Activated CD4-positive, alpha-beta T cell treated with anti-CD3 and anti-CD28 coated beads for 24 hours (primary cell): ENCODE measurements around the gene RNASE11.
"Not testable (repeated sequence)": the region's sequence is repeated elsewhere in the genome, so short reads cannot be mapped to it uniquely, and the experiment has no call there.

Experiments
- DNase-seq, 2 donors: peaks; one replicate each; pipeline ENCODE4 v3.0.0-alpha.2; 2020; ENCODE audit warnings: low read depth in 2 of 2

Gene RNASE11

DNA sequence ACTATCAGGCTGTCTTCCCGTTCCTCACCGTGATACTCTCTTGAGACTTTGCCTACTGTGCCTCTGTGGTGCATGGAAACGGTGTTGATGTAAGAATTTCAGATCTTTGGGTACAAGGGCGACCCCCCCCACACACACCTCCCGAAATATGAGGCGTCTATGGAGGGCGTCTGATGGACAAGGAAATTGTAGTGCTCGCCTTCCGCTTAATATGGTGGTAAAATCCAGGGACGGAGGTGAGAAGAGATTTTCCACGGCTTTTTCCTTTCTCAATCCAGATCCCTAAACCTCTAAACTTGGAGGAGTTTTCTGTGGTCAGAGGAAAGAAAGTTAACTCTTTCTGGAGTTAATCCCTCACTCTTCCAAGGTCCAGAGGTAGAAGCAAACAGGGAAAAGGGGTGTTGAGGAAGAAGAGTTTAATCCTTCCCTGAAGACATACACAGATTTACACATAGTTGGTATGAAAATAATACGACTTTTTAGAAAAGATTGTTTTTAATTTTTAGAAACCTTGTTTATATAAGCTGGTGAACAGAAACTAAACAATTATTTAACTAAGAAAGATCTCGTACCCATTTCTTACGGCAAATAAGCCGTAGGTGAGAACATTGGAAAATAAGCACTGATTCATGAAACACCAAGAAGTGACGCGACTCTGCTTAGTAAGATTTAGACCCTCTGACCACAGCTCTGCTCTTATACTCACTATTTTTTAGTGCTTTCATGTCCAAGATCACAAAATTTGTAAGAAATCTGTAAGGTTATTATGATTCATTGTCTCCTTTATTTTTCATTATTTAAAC is 26.4 kb upstream of the RNASE11 start:
- no peak for DNase-seq

DNA sequence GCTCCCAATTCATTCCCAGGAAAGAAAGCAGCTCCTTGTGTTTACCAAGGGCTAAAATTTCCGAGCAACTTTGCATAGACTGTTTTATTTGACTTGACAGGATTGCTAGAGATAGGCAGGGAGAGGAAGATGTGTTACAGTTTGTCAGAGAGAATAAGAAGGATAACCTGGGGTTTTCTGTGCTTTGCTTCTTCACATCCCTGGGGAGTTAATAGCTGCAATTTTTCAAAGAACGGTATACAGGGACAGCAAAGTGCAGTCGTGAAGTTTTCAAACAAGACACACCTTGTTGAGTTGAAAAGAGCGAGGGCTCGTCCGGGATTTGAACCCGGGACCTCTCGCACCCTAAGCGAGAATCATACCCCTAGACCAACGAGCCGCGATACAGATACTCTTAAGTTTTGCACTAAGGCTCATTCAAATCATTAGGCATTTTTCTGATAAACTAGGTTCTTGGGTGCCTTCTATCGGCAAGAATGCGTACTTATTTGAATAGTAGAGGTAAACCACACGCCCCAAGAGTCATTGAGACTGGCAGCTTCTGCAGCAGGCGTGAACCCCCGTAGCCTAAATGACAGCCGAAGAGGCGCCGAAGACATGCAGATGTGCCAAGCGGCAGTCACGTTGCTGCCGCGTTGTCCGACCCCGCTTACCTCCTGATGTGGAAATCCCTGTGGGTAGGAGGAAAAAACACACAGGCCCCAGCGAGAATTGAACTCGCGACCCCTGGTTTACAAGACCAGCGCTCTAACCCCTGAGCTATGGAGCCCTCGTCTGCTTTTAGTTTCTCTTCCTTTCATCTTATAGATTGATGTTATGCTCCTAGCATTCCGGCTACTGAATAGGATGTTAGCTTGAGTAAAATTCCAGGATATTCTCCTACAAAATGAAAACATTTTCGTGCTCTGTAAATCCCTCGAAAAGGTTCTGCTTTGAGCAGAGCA is 25.6 kb upstream of the RNASE11 start:
- peak; percentile 73 to 78 for DNase-seq

DNA sequence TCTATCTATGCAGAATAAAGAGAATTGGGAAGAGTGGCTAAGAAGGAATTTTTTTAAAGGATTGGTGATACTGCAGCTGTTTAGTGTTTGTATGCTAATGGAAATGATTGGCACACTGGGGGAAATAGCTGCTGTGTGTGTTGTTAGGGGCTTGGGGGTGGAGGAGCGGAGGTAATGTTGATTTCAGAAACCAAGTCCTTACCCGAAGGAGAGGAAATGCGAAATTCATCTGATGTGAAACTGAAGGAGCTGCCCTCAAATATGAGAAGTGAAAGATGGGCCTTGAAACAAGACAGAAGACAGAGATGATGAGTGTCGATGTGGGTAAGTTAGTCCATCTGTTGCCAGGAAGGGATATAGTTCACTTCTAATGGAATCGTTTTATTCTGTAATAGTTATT is 24.6 kb upstream of the RNASE11 start:
- DNase-seq: no peak

DNA sequence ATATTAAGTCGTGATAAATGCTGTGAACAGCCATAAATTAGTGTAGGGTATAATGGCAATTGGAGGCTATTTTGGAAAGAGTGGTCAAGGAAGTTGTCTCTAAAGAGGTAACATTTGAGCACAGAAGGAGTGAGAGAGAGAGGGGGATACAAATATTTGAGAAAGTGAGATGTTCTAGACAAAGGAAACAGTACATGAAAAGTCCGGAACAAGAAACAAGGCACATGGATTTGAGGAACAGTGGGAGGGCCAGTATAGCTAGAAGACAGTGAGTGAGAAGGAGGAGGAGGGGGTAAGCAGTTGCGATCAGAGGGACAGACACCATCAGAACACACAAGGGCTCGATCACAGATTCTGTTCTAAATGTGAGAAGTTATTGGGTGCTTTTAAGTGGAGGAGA is 23.5 kb upstream of the RNASE11 start:
- DNase-seq: no peak

DNA sequence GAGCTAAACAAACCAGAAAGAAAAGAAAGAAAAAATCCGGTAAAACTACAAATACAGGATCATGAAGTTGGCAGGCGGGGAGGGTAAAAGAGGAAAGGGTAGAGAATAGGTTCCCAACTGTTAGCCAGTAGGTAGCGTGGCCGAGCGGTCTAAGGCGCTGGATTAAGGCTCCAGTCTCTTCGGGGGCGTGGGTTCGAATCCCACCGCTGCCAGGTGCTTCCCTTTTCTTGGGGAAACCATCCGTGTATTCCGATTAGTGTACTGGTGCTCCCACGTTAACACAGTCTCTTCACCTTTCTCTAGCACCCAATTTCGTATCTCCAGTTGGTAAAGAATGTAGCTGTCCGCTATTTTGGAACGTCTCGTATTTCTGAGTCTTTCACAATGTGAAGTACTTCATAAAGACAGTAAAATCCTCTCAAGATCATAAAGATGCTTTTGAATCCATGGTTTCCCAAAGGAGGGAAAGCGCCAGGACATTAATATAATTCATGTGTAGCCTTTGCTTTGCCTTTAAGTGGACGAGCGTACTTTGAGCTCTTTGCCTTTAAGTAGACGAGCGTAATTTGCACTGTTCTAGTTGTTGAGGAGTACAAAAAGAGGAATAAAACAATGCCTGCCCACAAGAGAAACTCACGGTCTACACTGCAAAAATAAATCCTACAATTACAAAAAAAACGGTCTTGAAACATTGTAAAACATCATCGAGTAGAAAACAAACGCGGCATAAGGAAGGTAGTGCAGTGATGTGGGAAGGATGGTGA is 22.4 kb upstream of the RNASE11 start:
- peak; percentile 72 to 80 for DNase-seq

DNA sequence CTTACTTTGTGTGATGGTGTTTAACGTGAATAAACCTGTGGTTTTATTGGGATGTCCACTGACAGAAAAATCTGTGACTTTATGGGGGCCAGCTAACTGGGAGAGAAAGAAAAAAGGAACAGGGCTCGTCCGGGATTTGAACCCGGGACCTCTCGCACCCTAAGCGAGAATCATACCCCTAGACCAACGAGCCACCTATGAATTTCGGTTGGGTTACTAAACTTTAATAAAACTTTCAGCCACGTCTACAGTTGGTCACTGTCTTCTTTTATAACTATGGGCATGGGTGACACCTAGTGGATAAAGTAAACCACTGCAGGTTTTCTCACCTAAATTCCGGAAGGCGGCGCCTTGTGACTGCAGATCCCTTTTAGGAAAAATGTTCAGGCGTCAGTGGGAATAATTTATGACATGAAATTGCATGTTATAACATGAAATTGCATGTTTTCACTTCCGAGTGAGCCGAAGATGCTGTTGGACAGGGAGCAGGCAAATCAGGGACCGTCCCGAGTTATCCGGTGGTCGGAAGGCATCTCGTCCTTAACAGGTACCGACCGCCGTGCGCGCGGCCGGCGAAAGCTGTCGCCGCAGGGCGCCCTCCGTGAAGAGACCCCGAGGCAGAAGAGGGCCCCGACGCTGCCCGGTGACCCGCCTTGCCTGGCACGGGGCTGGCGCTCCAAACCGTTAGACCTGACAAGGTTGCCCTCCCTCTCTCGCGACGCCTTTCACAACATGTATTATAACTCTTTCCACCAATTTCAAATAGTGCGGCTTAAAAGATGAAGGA is 21.6 kb upstream of the RNASE11 start:
- peak in 1 of 2 donors; percentile 53 for DNase-seq

DNA sequence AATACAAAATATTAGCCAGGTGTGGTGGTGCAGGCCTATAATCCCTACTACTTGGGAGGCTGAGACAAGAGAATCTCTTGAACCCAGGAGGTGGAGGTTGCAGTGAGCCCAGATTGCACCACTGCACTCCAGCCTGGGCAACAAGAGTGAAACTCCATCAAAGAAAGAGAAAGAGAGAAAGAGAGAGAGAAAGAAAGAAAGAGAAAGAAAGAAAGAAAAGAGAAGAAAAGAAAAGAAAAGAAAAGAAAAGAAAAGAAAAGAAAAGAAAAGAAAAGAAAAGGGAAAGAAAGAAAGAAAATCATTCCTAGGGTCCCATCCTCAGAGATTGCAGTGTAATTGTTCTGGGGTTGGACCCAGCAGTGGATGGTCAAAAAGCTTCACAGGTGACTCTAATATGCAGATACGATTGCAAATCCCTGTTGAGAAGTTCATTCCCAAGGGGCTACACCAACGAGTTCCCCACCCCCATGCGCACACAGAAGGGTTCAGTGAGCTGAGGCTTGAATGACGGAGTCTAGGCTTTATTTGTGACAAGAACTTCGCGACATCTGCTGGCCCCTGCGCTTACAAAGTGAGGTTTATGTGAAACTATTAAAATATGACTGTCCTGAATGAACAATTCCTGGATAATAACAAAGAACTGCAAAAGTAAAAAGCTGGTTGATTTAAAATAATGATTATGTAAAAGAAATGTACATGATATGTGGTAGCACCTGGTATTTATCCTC is 20.7 kb upstream of the RNASE11 start:
- DNase-seq: no peak

DNA sequence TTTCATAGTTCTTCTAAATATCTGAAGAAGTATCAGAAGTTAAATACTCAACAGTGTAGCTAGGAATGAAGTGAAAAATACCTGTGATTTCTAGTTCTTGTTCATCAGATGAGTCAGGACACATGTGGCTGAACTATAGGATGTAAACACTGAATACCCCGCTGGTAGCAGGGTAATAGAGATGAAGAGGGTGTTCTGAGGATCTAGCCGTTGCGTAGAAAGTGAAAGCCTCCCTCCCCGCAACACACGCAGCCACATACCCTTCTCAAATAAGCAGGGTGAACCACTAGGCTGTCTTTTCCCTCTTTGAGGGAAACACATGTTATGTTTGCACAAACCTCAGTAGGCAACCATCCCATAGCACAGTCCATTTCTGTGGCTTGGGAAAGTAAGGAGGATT is 19.8 kb upstream of the RNASE11 start:
- no peak for DNase-seq

DNA sequence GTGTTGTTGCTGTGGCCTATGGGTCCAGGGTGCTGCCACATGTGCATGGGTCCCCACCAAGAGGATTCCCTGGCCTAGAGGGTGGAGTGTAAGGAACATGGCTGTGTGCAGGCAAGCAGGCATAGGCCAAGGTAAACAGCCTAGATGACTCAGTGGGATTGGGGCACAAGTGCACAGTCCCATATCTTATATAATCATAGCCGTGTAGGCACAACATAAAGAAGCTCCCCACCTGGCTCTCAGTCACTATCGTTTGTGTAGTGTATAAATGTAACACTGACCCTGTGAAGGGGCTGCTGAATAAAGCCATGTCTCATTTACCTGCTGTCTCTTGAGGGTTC is 19.1 kb upstream of the RNASE11 start:
- DNase-seq: no peak

DNA sequence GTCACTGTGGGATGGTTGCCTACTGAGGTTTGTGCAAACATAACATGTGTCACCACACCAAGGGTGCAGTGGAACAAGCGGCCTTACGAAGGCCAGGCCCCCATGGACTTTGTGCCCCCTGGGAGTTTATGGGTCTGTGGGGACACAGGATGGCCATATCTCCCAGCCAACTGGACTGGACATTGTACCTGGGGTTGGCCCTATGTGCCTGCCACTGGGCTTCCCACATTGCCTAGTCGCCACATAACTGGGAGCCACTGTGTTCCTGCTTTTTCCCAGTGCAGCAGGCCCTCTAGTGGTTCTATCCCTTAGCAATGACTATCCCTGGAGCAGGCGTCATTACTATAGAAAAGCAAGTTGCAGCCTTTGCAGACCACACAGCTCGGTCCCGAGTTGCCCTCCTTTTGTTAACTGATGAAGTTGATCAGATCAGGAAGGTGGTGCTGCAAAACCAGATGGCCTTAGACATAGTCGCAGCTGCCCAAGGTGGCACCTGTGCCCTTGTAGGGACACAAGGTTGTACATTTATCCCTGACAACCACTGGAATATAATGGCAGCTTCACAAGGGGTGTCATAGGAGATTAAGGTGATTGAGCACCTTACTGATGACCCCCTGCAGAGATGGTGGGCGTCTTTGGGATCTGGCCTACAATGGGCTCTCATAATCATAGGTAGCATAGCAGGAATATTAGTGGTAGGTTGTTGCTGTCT is 18.5 kb upstream of the RNASE11 start:
- DNase-seq: no peak

DNA sequence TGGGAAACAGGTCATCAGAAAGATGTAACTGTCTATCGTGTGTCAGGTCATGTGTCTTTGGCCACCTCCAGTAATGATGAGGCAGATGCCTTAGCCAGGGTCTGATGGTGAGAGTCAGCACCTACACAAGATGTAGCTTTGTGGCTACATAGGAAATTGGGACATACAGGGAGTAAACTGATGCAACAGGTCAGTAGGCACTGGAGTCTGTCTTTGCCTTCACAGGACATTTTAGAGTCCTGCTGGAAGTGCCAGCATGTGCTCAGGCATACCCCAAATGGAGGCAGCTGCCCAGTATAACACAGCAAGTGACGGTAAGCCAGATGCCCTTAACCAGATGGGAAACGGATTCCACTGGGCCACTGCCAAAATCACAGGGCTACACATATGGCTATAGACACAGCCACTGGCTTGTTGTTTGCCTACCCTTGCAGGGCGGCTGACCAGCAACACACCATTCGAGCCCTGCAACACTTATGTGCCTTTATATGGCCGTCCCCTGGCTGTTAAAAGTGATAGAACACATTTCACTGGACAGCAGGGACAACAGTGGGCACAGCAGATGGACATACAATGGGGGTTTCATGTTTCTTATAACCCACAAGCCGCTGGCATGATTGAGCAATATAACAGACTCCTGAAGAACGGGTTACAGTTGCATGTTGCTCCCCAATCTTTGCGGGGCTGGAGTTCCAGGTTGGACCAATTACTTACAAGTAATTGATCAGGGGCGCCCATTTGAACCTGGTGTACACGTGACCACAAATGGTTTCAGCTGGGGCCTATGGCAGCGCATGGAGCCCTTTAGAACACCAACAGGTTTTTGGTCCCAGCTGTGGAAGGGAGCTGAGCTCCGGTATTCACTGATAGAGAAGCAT is 16.3 kb upstream of the RNASE11 start:
- no peak for DNase-seq

DNA sequence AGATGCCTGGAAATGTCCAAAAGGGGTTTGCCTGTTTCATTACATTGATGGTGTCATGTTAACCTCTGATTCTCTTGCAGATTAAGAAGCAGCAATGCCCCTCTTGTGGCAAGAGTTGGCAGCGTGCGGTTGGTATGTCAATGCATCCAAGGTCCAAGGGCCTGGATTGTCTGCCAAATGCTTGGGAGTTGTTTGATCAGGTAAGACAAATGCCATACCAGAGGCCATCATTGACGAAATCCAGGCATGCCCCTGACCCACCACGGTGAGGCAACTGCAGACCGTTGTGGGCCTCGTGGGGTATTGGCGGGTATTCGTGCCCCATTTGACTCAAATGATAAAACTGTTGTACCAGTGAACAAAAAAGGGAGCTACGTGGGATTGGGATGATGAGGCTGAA is 14.8 kb upstream of the RNASE11 start:
- DNase-seq: no peak

DNA sequence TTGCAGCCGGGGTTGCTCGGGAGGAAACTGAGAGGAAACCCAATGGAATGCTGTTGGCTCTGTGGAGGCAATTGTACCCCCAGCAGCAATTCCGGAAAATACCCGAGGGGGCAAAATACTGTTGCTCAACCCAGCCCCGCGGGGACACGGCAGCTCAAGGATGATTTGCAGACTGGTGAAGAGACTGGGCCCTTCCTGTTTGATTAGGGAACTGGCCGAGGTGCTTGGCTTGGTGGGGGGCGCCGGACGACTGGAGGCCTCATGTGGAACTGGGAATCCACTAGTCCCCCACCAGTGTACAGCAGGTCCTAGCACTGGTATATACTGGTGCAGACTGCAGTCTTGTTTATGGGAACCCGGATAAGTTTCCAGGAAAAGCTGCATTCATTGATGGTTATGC is 13.7 kb upstream of the RNASE11 start:
- DNase-seq: no peak

DNA sequence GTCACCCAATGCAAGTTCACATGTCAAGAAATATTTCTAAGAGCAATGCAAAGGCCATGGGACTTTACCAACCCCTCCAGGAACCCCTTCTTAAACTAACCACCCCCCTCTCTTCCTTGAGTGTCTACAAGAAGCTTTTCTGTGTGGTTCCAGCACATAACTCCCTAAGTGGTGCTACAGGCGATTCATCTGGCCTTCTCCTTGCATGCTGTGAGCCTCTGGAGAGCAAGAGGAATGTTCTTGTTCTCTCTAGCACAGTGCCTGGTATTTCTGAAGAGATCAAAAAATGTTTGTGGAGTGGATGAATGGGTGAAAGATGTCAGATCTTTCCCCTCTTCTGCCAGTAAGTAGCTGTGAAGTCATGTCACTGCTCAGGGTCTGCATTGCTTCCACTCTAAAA is 9.3 kb upstream of the RNASE11 start:
- no peak for DNase-seq

DNA sequence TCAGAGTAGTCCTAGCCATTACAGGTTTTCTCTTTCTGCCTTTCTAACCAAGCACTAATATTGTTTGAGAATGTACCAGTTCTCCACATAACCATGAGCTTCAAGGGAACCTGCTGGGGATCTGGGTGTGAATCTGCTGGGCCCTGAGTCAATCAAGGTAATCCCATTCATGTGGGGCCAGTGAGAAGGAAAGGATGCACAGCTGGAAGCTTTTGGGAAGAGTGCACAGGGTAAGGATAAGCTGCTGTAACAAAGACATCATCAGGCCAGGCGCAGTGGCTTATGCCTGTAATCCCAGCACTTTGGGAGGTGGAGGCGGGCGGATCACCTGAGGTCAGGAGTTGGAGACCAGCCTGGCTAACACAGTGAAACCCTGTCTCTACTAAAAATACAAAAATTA is 7.9 kb upstream of the RNASE11 start:
- DNase-seq: not testable (repeated sequence)

DNA sequence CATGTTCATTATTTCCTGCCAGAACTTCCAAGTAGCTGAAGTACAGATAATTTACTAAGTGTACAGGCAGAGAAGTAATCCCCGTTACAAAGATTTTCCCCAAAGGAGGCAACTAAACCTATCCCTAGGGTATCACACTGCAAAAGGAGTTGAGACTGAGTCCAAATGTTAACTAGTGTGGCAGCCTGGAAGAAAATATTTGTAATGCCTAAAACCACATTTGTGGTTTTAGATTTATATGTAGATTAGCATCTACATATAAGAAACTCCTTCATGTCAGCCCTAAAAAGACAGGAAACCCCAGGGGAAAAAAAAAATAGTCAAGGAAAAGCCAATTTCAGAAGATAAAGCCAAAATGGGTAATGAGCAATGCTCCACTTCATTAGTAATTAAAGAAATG is 4.8 kb upstream of the RNASE11 start:
- DNase-seq: no peak

DNA sequence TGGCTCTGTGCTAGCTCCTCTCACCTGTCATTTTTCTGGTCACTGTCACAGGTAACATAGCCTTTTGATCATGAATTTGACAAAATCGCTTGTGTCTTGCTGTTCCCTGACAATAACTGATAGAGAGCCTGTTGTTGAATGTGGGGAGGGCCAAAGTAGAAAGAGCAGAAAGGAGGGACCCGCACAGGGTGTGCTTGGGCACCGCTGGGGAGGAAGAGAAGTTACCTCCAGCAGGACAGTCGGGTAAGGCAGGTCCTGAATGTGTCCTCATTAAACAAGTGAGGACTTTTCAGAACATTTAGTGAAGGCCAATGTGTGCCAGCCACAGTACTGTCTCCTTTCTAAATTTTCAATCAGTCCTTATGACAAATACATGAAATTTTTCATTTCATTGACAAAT is 3.4 kb upstream of the RNASE11 start, which contains the start of gene RNASE12:
Gene RNASE12, minus strand, starts transcription at position 142 of the 400 bp plus-strand sequence. CDS start 653 bp downstream, outside the sequence.
- DNase-seq: no peak

DNA sequence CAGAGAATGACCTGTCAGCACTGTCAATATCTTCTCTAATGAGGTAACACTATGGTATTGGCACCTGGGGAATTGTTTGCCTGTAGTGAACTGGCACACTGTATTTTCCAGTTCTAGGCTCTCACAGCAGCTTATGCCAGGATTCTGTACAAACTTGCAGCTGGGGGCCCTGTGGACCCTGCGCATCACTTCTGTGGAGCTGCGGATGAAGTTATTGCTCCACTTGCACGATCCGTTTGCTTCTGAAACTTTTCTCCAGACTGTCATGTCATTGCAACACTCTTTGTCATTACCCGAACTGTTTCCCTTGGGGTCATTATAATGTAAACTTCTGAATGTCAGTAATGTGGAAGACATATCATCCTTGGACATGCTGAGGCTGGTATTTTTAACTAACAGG is 3.9 kb downstream of the RNASE11 start:
- no peak for DNase-seq

DNA sequence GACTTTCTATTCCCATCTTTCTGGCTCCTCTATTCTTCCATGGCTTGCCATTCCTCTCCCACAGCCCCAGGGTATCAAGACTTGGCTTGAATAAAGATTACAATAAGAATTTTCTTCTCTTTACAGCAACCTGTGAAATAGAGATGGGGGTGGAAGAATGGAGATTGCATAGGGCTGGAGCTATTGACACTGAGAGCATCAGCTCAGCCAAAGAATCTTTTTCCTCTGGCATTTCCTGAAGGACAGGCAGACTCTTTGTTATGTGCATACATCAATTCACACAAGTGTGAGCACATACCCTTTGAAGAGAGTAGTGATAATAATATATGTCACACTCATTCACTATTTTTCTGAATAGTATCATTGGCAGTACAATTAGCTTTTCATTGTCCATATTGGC is 4.7 kb downstream of the RNASE11 start:
- DNase-seq: no peak
